ENCODE results near the gene BRIP1.
"Not testable (repeated sequence)": the region's sequence is repeated elsewhere in the genome, so short reads cannot be mapped to it uniquely, and the experiment has no call there.

The BRIP1 gene

GRCh38 chr17:61727798-61728197 lies 135.5 kb downstream of the BRIP1 start:
- DNase-seq (ENCODE audit: low spot score): not testable (repeated sequence)

GRCh38 chr17:61726977-61727376 lies 136.4 kb downstream of the BRIP1 start:
- no peak for DNase-seq (ENCODE audit: low spot score)

GRCh38 chr17:61724777-61725176 lies 138.6 kb downstream of the BRIP1 start:
- DNase-seq (ENCODE audit: low spot score): no peak

DNA sequence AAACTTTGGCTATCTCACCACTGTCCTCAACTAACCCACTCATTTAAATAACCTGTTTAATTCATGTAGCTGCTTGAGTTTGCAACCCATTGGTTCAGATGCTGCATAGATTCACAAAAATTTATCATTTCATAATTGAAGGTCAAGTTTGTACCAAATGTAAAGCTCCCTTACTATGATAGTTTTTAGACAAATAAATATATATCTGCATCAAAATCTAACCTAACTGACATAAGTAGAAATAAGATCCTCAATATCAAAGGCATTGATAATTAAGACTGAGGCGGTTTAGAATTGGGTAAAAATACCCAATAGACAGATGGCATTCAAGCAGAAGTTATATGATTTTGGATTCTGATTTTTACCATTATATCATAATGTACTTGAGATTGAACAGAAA lies 139.4 kb downstream of the BRIP1 start:
- no peak for DNase-seq (ENCODE audit: low spot score)

DNA sequence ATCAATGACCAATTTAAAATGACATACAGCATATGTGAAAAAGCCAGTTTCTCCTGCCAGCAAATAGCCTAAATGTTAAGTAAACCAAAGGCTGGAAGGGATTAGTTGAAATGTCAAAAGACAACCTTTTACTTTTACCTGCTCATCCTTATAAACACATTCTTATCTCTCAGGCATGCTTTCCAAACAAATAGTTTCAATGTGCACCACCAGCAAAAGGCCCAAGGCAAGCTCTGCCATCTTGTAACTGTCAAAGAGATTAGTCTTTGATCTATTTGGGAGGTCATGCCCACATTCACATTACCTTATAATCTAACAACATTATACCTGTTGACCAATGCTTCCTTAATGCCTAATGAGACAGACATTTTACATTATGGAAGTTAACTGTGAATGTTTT lies 140.1 kb downstream of the BRIP1 start:
- no peak for DNase-seq (ENCODE audit: low spot score)

DNA sequence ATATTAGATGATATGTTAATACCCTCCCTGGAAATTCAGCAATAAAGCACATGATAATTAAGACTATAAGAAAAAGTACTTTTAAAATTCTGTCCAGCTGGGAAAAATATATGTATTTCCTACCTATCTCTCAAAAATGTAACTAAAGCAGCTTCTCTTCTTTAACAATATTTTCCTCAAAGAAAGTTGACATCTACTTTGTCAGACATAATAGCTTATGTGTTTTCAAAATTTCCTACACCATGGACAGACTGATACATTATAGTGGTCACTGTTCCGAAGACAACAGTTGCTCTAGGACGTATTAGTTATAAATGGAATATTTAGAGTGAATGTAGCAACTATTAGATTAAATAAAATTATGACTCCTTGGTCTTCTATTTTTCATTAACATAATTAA lies 140.9 kb downstream of the BRIP1 start:
- no peak for DNase-seq (ENCODE audit: low spot score)

GRCh38 chr17:61720016-61720795 lies 143.1 kb downstream of the BRIP1 start:
- DNase-seq (ENCODE audit: low spot score): no peak

DNA sequence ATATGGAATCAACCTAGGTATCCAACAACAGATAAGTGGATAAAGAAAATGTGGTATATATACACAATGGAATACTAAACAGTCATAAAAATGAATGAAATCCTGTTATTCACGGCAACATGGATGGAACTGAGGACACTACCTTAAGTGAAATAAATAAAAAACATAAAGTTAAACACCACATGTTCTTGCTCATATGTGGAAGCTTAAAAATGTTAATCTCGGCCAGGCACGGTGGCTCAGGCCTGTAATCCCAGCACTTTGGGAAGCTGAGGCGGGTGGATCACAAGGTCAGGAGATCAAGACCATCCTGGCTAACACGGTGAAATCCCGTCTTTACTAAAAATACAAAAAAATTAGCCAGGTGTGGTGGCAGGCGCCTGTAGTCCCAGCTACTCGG lies 144.1 kb downstream of the BRIP1 start:
- DNase-seq (ENCODE audit: low spot score): not testable (repeated sequence)

DNA sequence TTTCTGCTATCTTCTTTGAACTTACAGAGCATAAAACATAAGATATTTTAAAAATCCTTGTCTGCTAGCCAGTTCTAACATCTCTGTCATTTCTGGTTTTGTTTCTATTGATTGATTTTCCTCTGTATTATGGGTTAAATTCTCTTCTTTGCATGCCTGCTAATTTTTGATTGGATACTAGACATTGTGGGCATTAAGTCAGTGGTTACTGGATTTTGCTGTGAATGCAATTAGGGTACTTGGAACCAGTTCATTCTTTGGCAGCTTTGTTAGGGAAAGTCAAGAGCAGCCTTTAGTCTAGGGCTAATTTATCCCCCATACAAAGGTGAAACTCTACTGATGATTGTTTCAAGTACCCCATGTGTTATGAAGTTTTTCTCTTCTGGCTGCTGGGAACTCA lies 145.3 kb downstream of the BRIP1 start:
- no peak for DNase-seq (ENCODE audit: low spot score)

DNA sequence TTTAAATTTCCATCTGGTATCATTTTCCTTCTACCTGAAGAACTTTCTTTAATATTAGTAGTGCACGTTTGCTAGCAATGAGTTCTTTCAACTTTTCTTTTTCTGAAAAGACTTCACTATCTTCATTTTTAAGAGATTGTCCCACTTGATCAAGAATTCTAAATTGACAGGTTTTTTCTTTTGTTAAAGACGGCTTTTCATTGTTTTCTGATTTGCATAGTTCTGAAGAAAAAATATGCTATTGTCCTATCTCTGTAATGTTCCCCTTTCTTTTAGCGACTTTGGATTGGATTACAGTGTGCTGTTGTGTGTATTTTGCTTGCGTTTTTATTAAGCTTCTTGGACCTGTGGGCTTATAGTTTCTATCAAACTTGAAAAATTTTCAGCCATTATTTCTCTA lies 146.0 kb downstream of the BRIP1 start:
- no peak for DNase-seq (ENCODE audit: low spot score)

DNA sequence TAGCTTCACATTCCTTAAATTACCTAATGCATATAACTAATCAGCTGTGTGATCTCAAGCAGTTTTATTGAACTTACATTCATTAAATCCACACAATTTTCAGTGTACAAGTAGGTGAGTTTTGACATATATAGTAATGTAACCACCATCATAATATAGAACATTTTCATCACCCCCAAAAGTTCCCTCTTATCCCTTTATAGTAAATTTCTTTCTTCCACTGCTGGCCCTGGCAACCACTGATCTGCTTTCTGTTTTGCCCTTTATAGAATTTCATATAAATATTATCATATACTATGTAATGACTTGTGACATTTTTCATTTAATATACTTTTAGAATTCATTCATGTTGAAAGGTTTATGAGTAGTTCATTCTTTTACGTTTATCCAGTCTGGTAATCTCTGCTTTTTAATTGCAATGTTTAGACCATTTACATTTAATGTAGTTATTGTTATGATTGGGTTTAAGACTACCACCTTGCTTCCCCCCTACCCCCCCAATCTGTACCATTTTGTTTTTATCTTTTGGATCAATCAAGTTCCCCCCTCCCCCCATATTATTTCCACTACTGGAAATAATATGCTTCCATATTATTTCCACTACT lies 147.0 kb downstream of the BRIP1 start:
- no peak for DNase-seq (ENCODE audit: low spot score)

DNA sequence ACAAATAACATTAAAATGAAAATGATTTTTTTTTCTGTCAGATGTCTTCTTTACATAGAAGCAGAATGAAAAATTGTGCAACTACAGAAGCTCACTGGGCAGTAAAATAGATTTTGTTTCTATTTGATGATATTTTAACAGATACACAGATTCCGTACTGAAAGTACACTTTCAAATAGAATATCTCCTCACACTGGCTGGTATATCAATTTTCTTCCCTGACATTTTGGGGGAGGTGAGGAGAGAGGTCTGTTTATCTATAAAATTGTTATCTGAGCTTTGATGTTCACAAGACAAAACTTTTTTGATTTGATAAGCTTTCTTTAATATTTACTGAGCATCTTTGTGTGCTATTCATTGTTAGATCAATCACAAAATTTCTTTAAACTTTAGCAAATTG lies 148.0 kb downstream of the BRIP1 start:
- no peak for DNase-seq (ENCODE audit: low spot score)

- no peak for DNase-seq (ENCODE audit: low spot score)
These were observed 149.0 kb downstream of the BRIP1 start for GRCh38 chr17:61714300-61714699.

GRCh38 chr17:61713035-61713434 lies 150.3 kb downstream of the BRIP1 start:
- DNase-seq (ENCODE audit: low spot score): no peak

GRCh38 chr17:61710546-61710945 lies 152.8 kb downstream of the BRIP1 start:
- DNase-seq (ENCODE audit: low spot score): no peak

GRCh38 chr17:61709567-61709966 lies 153.8 kb downstream of the BRIP1 start:
- DNase-seq (ENCODE audit: low spot score): no peak

GRCh38 chr17:61704935-61705449 lies 158.3 kb downstream of the BRIP1 start:
- no peak for DNase-seq (ENCODE audit: low spot score)

- no peak for DNase-seq (ENCODE audit: low spot score)
These were observed 160.9 kb downstream of the BRIP1 start for GRCh38 chr17:61702450-61702849.

- DNase-seq (ENCODE audit: low spot score): no peak
These were observed 161.3 kb downstream of the BRIP1 start for GRCh38 chr17:61701978-61702377.

DNA sequence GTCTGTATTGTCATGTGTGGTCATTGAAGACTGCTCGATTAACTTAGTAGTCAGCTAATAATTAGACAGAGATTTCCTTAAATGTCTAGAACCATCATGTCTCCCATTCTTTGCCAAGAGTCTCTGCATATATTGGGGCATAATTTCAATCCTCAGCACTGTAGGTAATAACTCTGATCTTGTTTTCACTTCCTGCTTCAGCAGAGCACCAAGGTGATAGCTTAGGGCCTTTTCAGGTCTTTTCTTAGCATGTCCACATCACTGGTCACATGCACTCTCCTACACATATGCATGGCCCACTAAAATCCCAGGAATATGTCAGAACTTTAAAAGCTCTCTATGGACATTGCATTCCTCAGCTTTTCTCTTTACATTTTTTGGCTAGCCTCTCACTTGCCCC lies 162.0 kb downstream of the BRIP1 start:
- DNase-seq (ENCODE audit: low spot score): no peak

- DNase-seq (ENCODE audit: low spot score): no peak
These were observed 163.1 kb downstream of the BRIP1 start for GRCh38 chr17:61700252-61700651.

- no peak for DNase-seq (ENCODE audit: low spot score)
These were observed 163.6 kb downstream of the BRIP1 start for GRCh38 chr17:61699694-61700093.

GRCh38 chr17:61699032-61699431 lies 164.3 kb downstream of the BRIP1 start:
- DNase-seq (ENCODE audit: low spot score): no peak

DNA sequence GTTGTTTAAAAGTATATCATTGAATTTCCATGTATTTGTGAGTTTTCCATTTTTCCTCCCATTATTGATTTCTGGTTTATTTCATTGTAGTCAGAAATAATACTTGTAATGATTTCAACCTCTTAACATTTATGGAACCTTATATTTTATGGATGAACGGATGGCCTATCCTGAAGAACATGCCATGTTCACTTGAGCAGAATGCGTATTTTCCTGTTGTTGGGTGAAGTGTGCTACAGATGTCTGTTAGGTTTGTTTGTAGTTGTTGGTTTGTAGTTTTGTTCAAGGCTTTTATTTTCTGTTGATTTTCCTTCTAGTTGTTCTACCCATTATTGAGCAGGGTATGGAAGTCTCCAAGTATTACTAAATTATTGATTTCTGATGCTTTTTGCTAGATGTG lies 165.1 kb downstream of the BRIP1 start:
- DNase-seq (ENCODE audit: low spot score): no peak

Data from SW480 (cell line).